HG03175 (cell line): ENCODE data around the gene PGGHG.

Source experiments
- ATAC-seq: cut with Tn5 transposase; IDR thresholded peaks from one replicate; pipeline ENCODE4 v1.9.1; 2021; ENCODE audit warnings: mild to moderate bottlenecking, moderate library complexity; ENCODE audit not compliant: unreplicated experiment

Gene PGGHG

GRCh38 chr11:344836-345578 is 56.1 kb downstream of the PGGHG start:
- no peak for ATAC-seq
